Measurements from ENCODE around the gene MESD. TPM values are rescaled to one million over a fixed set of nuclear protein-coding genes. Genes with fewer than 3 reads are reported as not detected.

MESD gene
- total RNA-seq, 1 experiment from 2014 or later: 47.3 TPM

DNA sequence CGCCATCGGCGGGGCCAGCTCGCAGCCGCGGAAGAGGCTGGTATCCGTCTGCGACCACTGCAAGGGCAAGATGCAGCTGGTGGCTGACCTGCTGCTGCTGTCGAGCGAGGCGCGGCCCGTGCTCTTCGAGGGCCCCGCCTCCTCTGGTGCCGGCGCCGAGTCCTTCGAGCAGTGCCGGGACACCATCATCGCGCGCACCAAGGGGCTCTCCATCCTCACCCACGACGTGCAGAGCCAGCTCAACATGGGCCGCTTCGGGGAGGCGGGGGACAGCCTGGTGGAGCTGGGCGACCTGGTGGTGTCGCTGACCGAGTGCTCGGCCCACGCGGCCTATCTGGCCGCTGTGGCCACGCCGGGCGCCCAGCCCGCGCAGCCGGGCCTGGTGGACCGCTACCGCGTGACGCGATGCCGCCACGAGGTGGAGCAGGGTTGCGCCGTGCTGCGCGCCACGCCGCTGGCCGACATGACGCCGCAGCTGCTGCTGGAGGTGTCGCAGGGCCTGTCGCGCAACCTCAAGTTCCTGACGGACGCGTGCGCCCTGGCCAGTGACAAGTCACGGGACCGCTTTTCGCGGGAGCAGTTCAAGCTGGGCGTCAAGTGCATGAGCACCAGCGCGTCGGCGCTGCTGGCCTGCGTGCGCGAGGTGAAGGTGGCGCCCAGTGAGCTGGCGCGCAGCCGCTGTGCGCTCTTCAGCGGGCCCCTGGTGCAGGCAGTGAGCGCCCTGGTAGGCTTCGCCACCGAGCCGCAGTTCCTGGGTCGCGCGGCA lies 12.9 kb upstream of the MESD start:
- no peak for TF ChIP-seq CTCF (IDR thresholded peaks at IDR 0.05; ENCODE audit: unreplicated experiment)
- CTCF ChIA-PET: interaction anchor here (0.7 to 1.5 kb wide), 2 partner anchors 13 to 264 kb away, joined by 3 to 6 read pairs; no protein-coding TSS in a partner anchor
- DNase-seq: peak; percentile 31

DNA sequence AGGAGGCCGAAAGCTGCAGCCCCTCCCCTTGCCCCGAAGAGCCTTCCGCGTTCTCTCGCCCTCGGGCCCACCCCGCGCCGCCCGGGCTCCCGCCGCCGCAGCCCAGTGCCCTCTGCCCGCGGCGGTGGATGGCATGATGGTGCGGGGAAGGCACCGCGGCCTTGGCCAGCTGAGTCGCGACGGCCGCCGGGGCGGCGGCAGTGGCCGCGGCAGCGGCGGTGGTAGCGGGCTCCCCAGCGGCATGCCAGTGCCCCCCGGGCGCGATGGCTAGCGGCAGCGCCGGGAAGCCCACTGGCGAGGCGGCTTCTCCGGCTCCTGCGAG lies 12.4 kb upstream of the MESD start:
- H3K4me3 Mint-ChIP-seq (ENCODE audit: low read depth, unreplicated experiment): peak overlapping the region; percentile 93
- peaks cover 26% of the 10 kb centered on the region for H3K4me1 Mint-ChIP-seq (ENCODE audit: low read depth, unreplicated experiment)
- BruUV-seq (replicated peaks): no TSS peak
- no peak for DNase-seq
- H3K36me3 Mint-ChIP-seq (ENCODE audit: insufficient read depth, unreplicated experiment): peaks cover 61% of the 10 kb centered on the region
- H3K27ac Mint-ChIP-seq (ENCODE audit: unreplicated experiment): peak overlapping the region; percentile 98
- TF ChIP-seq CTCF (IDR thresholded peaks at IDR 0.05; ENCODE audit: unreplicated experiment): no peak
- CTCF ChIA-PET: interaction anchor here (0.7 to 1.5 kb wide), 2 partner anchors 12 to 265 kb away, joined by 3 to 6 read pairs; no protein-coding TSS in a partner anchor
- no peaks in the 10 kb centered on the region for H3K27me3 Mint-ChIP-seq (ENCODE audit: unreplicated experiment)
- intact Hi-C loops (cut with micrococcal nuclease; ENCODE audit: unreplicated experiment): loop anchor here (5.0 kb wide), 1 partner anchor 265 kb away; no protein-coding TSS in a partner anchor
- no peaks in the 10 kb centered on the region for H3K9me3 Mint-ChIP-seq (ENCODE audit: low read depth, unreplicated experiment)

More for the DNA sequence above, 12.9 kb upstream of the MESD start:
- no peak overlapping the region for H3K27ac Mint-ChIP-seq (ENCODE audit: unreplicated experiment)
- intact Hi-C loops (cut with micrococcal nuclease; ENCODE audit: unreplicated experiment): loop anchor here (5.0 kb wide), 1 partner anchor 265 kb away; no protein-coding TSS in a partner anchor
- peaks cover 26% of the 10 kb centered on the region for H3K4me1 Mint-ChIP-seq (ENCODE audit: low read depth, unreplicated experiment)
- peaks cover 61% of the 10 kb centered on the region for H3K36me3 Mint-ChIP-seq (ENCODE audit: insufficient read depth, unreplicated experiment)
- no peaks in the 10 kb centered on the region for H3K9me3 Mint-ChIP-seq (ENCODE audit: low read depth, unreplicated experiment)
- no TSS peak for BruUV-seq (replicated peaks)
- H3K27me3 Mint-ChIP-seq (ENCODE audit: unreplicated experiment): no peaks in the 10 kb centered on the region
- peak overlapping the region; percentile 93 for H3K4me3 Mint-ChIP-seq (ENCODE audit: low read depth, unreplicated experiment)

DNA sequence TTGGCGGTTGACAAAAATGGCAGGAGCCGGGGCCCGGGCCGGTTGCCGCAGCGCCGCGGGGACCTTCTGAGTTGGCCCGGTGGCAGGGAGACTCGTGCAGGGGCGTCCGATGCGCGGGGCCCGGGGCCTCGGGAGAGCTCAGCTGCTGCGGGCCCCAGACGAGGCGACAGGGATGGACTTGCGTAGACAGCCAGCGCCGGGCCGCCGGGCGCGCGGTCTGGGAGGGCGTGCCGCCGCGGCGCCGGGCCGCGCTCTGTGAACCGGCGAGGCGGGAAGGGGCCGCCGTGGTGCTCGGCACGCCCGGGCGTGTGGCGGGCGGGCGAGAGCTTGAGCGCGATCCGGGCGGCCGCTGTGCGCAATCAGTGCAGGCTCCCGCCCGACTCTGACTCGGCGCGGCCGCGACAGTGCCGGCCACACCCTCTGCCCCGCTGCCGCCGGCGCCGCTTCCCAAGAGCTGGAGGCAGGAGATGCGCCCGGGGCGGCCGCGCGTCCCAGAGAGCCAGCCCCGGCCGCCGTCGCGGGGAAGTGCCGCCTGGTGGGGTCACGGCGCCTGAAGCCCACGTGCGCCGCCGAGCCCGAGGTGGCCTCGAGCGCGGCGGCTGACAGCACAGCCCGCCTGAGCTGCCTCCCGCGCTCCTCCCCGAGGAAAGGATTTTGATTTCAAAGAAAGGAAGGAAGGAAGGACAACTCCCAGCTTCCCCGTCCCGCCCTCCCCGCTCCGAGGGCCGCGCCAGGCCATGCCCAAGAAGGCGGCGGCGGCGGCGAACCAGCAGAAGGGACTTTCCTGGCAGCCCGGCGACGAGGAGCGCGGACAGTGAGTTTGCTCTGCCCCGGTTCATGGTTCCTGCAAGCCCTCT lies 11.8 kb upstream of the MESD start:
- no peak for TF ChIP-seq CTCF (IDR thresholded peaks at IDR 0.05; ENCODE audit: unreplicated experiment)
- Mint-ChIP-seq H3K4me3 (ENCODE audit: low read depth, unreplicated experiment) (peak overlapping the region; percentile 93), H3K36me3 (ENCODE audit: insufficient read depth, unreplicated experiment) (peaks cover 61% of the 10 kb centered on the region), H3K9me3 (ENCODE audit: low read depth, unreplicated experiment) (no peaks in the 10 kb centered on the region), H3K4me1 (ENCODE audit: low read depth, unreplicated experiment) (peaks cover 26% of the 10 kb centered on the region), H3K27me3 (ENCODE audit: unreplicated experiment) (no peaks in the 10 kb centered on the region), H3K27ac (ENCODE audit: unreplicated experiment) (peak overlapping the region; percentile 98)
- intact Hi-C loops (cut with micrococcal nuclease; ENCODE audit: unreplicated experiment): loop anchor here (5.0 kb wide), 1 partner anchor 266 kb away; no protein-coding TSS in a partner anchor
- CTCF ChIA-PET: interaction anchor here (1.5 kb wide), 1 partner anchor 265 kb away, joined by 6 read pairs; no protein-coding TSS in a partner anchor
- DNase-seq: peak; percentile 72
- BruUV-seq (replicated peaks): TSS peak; percentile 16

- no peaks in the 10 kb centered on the region for H3K27me3 Mint-ChIP-seq (ENCODE audit: unreplicated experiment)
- CTCF ChIA-PET: interaction anchor here (0.6 kb wide), 1 partner anchor 47 kb away, joined by 4 read pairs; no protein-coding TSS in a partner anchor
- TF ChIP-seq CTCF (IDR thresholded peaks at IDR 0.05; ENCODE audit: unreplicated experiment): no peak
- peaks cover 61% of the 10 kb centered on the region for H3K36me3 Mint-ChIP-seq (ENCODE audit: insufficient read depth, unreplicated experiment)
- peak within 1 kb of the TSS; percentile 93 for H3K4me3 Mint-ChIP-seq (ENCODE audit: low read depth, unreplicated experiment)
- H3K27ac Mint-ChIP-seq (ENCODE audit: unreplicated experiment): peak within 1 kb of the TSS; percentile 98
- H3K4me1 Mint-ChIP-seq (ENCODE audit: low read depth, unreplicated experiment): peaks cover 27% of the 10 kb centered on the region
- BruUV-seq (replicated peaks): no TSS peak
- H3K9me3 Mint-ChIP-seq (ENCODE audit: low read depth, unreplicated experiment): no peaks in the 10 kb centered on the region
- intact Hi-C loops (cut with micrococcal nuclease; ENCODE audit: unreplicated experiment): loop anchor here (5.0 kb wide), 1 partner anchor 267 kb away; no protein-coding TSS in a partner anchor
- peak; percentile 96 for DNase-seq
Observed at GRCh38 chr15:81000624-81001151, 11.1 kb upstream of the MESD start, which contains the start of gene TLNRD1. Gene TLNRD1, plus strand, starts transcription at chr15:81000923. Its CDS starts 1,349 bp downstream, at chr15:81002272.

Data from Calu3 (cell line).